ENCODE results near the gene MEF2D. TPM values are rescaled to one million over a fixed set of nuclear protein-coding genes. Genes with fewer than 3 reads are reported as not detected.

The MEF2D gene
- total RNA-seq, 1 donor from 2014 or later, result 56.6 TPM

DNA sequence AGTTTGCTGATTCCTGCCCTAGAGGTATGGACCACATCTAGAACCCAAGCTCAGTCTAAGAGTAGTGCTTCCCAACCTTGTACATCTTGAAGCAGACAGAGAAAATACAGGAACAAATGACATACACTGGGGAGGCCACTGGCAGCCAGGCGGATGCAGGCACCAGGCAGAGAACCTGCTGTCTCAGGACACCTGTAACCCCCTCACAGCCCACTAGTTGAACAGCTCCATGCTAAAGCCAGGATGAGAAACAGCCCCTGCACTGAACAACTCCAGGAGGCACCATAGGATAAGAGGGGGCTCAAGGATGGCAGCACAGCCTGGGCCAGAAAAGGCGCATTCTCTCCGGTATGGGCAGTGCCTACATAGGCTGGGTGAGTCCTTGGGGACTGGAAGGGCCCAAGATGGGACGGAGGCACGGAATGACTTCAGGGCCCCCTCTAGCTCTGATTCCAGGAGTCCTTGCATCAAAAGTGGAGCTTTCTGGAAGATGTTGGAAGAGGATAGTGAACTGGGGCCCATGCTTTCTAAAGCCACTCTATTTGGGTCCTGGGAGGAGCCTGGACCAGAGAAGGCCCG is 16.0 kb downstream of the MEF2D start:
- H3K27ac ChIP-seq (ENCODE audit: low read depth, low read length), result no peak overlapping the region
- H3K4me1 ChIP-seq (ENCODE audit: insufficient read depth, low read length), result peaks cover 7% of the 10 kb centered on the region
- TF ChIP-seq, protein P1, sequence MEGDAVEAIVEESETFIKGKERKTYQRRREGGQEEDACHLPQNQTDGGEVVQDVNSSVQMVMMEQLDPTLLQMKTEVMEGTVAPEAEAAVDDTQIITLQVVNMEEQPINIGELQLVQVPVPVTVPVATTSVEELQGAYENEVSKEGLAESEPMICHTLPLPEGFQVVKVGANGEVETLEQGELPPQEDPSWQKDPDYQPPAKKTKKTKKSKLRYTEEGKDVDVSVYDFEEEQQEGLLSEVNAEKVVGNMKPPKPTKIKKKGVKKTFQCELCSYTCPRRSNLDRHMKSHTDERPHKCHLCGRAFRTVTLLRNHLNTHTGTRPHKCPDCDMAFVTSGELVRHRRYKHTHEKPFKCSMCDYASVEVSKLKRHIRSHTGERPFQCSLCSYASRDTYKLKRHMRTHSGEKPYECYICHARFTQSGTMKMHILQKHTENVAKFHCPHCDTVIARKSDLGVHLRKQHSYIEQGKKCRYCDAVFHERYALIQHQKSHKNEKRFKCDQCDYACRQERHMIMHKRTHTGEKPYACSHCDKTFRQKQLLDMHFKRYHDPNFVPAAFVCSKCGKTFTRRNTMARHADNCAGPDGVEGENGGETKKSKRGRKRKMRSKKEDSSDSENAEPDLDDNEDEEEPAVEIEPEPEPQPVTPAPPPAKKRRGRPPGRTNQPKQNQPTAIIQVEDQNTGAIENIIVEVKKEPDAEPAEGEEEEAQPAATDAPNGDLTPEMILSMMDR (IDR thresholded peaks at IDR 0.05; ENCODE audit: insufficient read depth, low read depth, low read length), result no peak
- no peak for TF ChIP-seq EZH2 (IDR thresholded peaks at IDR 0.05; ENCODE audit: insufficient read depth, low read length)
- Mint-ChIP-seq H3K4me3 (ENCODE audit: unreplicated experiment) (no peak overlapping the region), H3K9me3 (ENCODE audit: unreplicated experiment) (no peaks in the 10 kb centered on the region), H3K27ac (ENCODE audit: unreplicated experiment) (no peak overlapping the region), H3K36me3 (ENCODE audit: low read depth, unreplicated experiment) (peaks cover 24% of the 10 kb centered on the region), H3K4me1 (ENCODE audit: low read depth, unreplicated experiment) (peaks cover 28% of the 10 kb centered on the region), H3K27me3 (ENCODE audit: low read depth, unreplicated experiment) (no peaks in the 10 kb centered on the region)
- peaks cover 17% of the 10 kb centered on the region for H3K36me3 ChIP-seq (ENCODE audit: insufficient read depth, low read length)
- H3K4me3 ChIP-seq (ENCODE audit: insufficient read depth, low read depth, low read length), result no peak overlapping the region
- no peak overlapping the region for H3K9ac ChIP-seq (ENCODE audit: low read length)
- FAIRE-seq (no peak), DNase-seq (ENCODE audit: low read depth) (no peak)
- no peak overlapping the region for H2AFZ ChIP-seq (ENCODE audit: low read depth, low read length)
- H3K9me3 ChIP-seq (ENCODE audit: insufficient read depth, low read depth, low read length), result no peaks in the 10 kb centered on the region
- H4K20me1 ChIP-seq (ENCODE audit: insufficient read depth, low read length), result peaks cover 99% of the 10 kb centered on the region
- no peak overlapping the region for H3K4me2 ChIP-seq (ENCODE audit: low read length)
- no peaks in the 10 kb centered on the region for H3K27me3 ChIP-seq (ENCODE audit: insufficient read depth, low read length)
- H3K79me2 ChIP-seq (ENCODE audit: insufficient read depth, low read length), result peaks cover 80% of the 10 kb centered on the region

DNA sequence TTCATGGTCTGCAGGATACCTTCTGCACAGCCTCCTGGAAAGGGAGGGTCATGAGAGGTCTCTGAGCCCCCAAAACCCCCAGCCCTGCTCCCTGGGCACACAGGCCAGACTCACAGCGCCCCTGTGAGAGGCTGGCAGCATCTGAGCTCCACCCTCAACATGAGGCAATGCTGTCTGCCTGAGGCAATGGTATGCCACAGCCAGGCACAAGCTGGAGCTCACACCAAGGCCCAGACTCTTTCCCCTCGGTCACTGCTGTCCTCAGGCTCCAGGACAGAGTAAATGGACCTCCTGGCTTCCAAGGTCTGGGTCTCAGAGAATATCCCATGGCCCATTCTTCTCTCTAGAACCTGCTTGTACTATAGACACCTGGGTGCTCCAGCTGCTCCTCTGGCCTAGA is 17.2 kb downstream of the MEF2D start:
- Histone ChIP-seq H3K9ac (ENCODE audit: low read length) (no peak overlapping the region), H3K36me3 (ENCODE audit: insufficient read depth, low read length) (peaks cover 25% of the 10 kb centered on the region), H3K4me3 (ENCODE audit: insufficient read depth, low read depth, low read length) (no peak overlapping the region), H3K4me2 (ENCODE audit: low read length) (no peak overlapping the region), H3K9me3 (ENCODE audit: insufficient read depth, low read depth, low read length) (no peaks in the 10 kb centered on the region), H3K4me1 (ENCODE audit: insufficient read depth, low read length) (no peaks in the 10 kb centered on the region), H3K79me2 (ENCODE audit: insufficient read depth, low read length) (peaks cover 68% of the 10 kb centered on the region), H3K27me3 (ENCODE audit: insufficient read depth, low read length) (no peaks in the 10 kb centered on the region), H4K20me1 (ENCODE audit: insufficient read depth, low read length) (peaks cover 95% of the 10 kb centered on the region), H3K27ac (ENCODE audit: low read depth, low read length) (no peak overlapping the region), H2AFZ (ENCODE audit: low read depth, low read length) (no peak overlapping the region)
- FAIRE-seq (no peak), DNase-seq (ENCODE audit: low read depth) (no peak)
- peaks cover 28% of the 10 kb centered on the region for H3K36me3 Mint-ChIP-seq (ENCODE audit: low read depth, unreplicated experiment)
- H3K27me3 Mint-ChIP-seq (ENCODE audit: low read depth, unreplicated experiment), result no peaks in the 10 kb centered on the region
- peaks cover 20% of the 10 kb centered on the region for H3K4me1 Mint-ChIP-seq (ENCODE audit: low read depth, unreplicated experiment)
- TF ChIP-seq, protein P1 (IDR thresholded peaks at IDR 0.05; ENCODE audit: insufficient read depth, low read depth, low read length), result no peak
- TF ChIP-seq EZH2 (IDR thresholded peaks at IDR 0.05; ENCODE audit: insufficient read depth, low read length), result no peak
- no peak overlapping the region for H3K4me3 Mint-ChIP-seq (ENCODE audit: unreplicated experiment)
- no peaks in the 10 kb centered on the region for H3K9me3 Mint-ChIP-seq (ENCODE audit: unreplicated experiment)
- no peak overlapping the region for H3K27ac Mint-ChIP-seq (ENCODE audit: unreplicated experiment)

DNA sequence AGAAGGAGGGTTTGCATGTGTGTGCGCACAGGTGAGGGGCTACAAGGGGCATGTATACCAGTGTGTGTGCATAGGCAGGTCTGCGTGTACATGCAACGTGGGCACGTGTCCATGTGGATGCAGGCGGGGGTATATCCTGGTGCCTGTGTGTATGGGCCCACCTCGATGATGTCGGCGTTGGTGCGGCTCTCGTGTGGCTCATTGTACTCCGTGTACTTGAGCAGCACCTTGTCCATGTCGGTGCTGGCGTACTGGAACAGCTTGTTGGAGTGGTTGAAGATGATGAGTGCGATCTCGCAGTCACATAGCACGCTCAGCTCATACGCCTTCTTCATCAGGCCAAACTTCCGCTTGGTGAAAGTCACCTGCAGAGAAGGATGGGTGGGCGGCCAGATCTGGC is 18.3 kb downstream of the MEF2D start:
- Histone ChIP-seq H3K79me2 (ENCODE audit: insufficient read depth, low read length) (peaks cover 62% of the 10 kb centered on the region), H4K20me1 (ENCODE audit: insufficient read depth, low read length) (peaks cover 95% of the 10 kb centered on the region), H3K9me3 (ENCODE audit: insufficient read depth, low read depth, low read length) (no peaks in the 10 kb centered on the region), H3K4me3 (ENCODE audit: insufficient read depth, low read depth, low read length) (no peak overlapping the region), H3K27me3 (ENCODE audit: insufficient read depth, low read length) (no peaks in the 10 kb centered on the region), H3K36me3 (ENCODE audit: insufficient read depth, low read length) (peaks cover 31% of the 10 kb centered on the region), H3K27ac (ENCODE audit: low read depth, low read length) (no peak overlapping the region), H3K4me2 (ENCODE audit: low read length) (no peak overlapping the region), H3K4me1 (ENCODE audit: insufficient read depth, low read length) (peaks cover 10% of the 10 kb centered on the region), H3K9ac (ENCODE audit: low read length) (no peak overlapping the region), H2AFZ (ENCODE audit: low read depth, low read length) (no peak overlapping the region)
- no peaks in the 10 kb centered on the region for H3K9me3 Mint-ChIP-seq (ENCODE audit: unreplicated experiment)
- DNase-seq (ENCODE audit: low read depth) (no peak), FAIRE-seq (no peak)
- TF ChIP-seq, protein P1 (IDR thresholded peaks at IDR 0.05; ENCODE audit: insufficient read depth, low read depth, low read length), result no peak
- TF ChIP-seq EZH2 (IDR thresholded peaks at IDR 0.05; ENCODE audit: insufficient read depth, low read length), result no peak
- no peak overlapping the region for H3K4me3 Mint-ChIP-seq (ENCODE audit: unreplicated experiment)
- peaks cover 34% of the 10 kb centered on the region for H3K36me3 Mint-ChIP-seq (ENCODE audit: low read depth, unreplicated experiment)
- peaks cover 19% of the 10 kb centered on the region for H3K4me1 Mint-ChIP-seq (ENCODE audit: low read depth, unreplicated experiment)
- H3K27ac Mint-ChIP-seq (ENCODE audit: unreplicated experiment), result no peak overlapping the region
- H3K27me3 Mint-ChIP-seq (ENCODE audit: low read depth, unreplicated experiment), result no peaks in the 10 kb centered on the region
